Measurements from ENCODE around the gene ITGB8.
"Not testable (repeated sequence)": the region's sequence is repeated elsewhere in the genome, so short reads cannot be mapped to it uniquely, and the experiment has no call there.

Gene ITGB8

DNA sequence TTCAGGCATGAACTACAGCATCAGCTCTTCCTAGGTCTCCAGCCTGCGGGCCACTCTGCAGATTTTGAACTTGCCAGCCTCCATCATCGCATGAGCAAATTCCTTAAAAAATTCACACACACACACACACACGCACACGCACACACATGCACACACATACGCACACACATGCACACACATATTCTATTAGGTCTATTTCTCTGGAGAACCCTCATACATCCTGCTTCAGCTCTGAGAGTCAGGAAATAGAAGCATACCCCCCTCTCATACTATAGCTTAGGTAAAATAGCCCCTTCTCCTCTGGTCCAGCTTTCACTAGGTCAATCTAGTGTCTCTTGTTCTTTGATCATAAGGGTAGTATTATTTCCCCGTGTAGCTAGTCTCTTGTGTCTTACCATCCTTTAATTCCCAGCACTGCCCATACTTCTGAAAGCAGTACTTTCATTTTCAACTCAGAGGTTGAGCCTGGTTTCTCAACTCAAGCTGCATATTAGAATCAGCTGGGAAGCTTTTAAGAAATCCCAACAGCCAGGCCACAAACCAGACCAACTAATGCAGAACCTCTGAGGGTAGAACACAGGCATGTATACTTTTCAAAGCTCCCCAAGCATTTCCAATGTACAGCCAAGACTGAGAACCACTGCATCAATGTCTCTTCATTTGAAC lies 30.9 kb upstream of the ITGB8 start:
- Histone ChIP-seq H3K27ac (ENCODE audit: low read length) (no peak overlapping the region), H4K20me1 (ENCODE audit: insufficient read depth, low read length) (no peaks in the 10 kb centered on the region), H3K9me3 (ENCODE audit: insufficient read depth, low read length, severe bottlenecking) (no peaks in the 10 kb centered on the region), H3K79me2 (ENCODE audit: insufficient read depth, low read length) (no peaks in the 10 kb centered on the region), H3K27me3 (ENCODE audit: insufficient read depth, low read length, poor library complexity) (no peaks in the 10 kb centered on the region), H3K36me3 (ENCODE audit: insufficient read depth, low read length) (no peaks in the 10 kb centered on the region), H3K4me1 (ENCODE audit: insufficient read depth, low read length) (no peaks in the 10 kb centered on the region), H3K4me2 (ENCODE audit: insufficient read depth, low read length) (no peak overlapping the region), H3K9ac (ENCODE audit: low read depth, low read length) (no peak overlapping the region), H2AFZ (ENCODE audit: low read depth, low read length) (no peak overlapping the region), H3K4me3 (ENCODE audit: low read depth in 1 of 2, low read length in 2 of 2) (no peak overlapping the region)
- TF ChIP-seq EZH2 (IDR thresholded peaks at IDR 0.05; ENCODE audit: borderline replicate concordance, low read depth, low read length, severe bottlenecking), result no peak
- TF ChIP-seq, protein P1, sequence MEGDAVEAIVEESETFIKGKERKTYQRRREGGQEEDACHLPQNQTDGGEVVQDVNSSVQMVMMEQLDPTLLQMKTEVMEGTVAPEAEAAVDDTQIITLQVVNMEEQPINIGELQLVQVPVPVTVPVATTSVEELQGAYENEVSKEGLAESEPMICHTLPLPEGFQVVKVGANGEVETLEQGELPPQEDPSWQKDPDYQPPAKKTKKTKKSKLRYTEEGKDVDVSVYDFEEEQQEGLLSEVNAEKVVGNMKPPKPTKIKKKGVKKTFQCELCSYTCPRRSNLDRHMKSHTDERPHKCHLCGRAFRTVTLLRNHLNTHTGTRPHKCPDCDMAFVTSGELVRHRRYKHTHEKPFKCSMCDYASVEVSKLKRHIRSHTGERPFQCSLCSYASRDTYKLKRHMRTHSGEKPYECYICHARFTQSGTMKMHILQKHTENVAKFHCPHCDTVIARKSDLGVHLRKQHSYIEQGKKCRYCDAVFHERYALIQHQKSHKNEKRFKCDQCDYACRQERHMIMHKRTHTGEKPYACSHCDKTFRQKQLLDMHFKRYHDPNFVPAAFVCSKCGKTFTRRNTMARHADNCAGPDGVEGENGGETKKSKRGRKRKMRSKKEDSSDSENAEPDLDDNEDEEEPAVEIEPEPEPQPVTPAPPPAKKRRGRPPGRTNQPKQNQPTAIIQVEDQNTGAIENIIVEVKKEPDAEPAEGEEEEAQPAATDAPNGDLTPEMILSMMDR (IDR thresholded peaks at IDR 0.05; ENCODE audit: borderline replicate concordance, extremely low read depth, low read length, poor library complexity, severe bottlenecking), result no peak
- DNase-seq (no peak), ATAC-seq (ENCODE audit: insufficient read depth, low read depth) (no peak)

GRCh38 chr7:20301311-20301939 lies 29.3 kb upstream of the ITGB8 start:
- no peak for TF ChIP-seq EZH2 (IDR thresholded peaks at IDR 0.05; ENCODE audit: borderline replicate concordance, low read depth, low read length, severe bottlenecking)
- TF ChIP-seq, protein P1 (IDR thresholded peaks at IDR 0.05; ENCODE audit: borderline replicate concordance, extremely low read depth, low read length, poor library complexity, severe bottlenecking), result no peak
- Histone ChIP-seq H3K9me3 (ENCODE audit: insufficient read depth, low read length, severe bottlenecking) (no peaks in the 10 kb centered on the region), H3K9ac (ENCODE audit: low read depth, low read length) (no peak overlapping the region), H3K36me3 (ENCODE audit: insufficient read depth, low read length) (no peaks in the 10 kb centered on the region), H3K4me3 (ENCODE audit: low read depth in 1 of 2, low read length in 2 of 2) (no peak overlapping the region), H3K27ac (ENCODE audit: low read length) (no peak overlapping the region), H3K79me2 (ENCODE audit: insufficient read depth, low read length) (no peaks in the 10 kb centered on the region), H3K4me2 (ENCODE audit: insufficient read depth, low read length) (no peak overlapping the region), H4K20me1 (ENCODE audit: insufficient read depth, low read length) (no peaks in the 10 kb centered on the region), H3K4me1 (ENCODE audit: insufficient read depth, low read length) (no peaks in the 10 kb centered on the region), H3K27me3 (ENCODE audit: insufficient read depth, low read length, poor library complexity) (no peaks in the 10 kb centered on the region), H2AFZ (ENCODE audit: low read depth, low read length) (no peak overlapping the region)
- no peak for ATAC-seq (ENCODE audit: insufficient read depth, low read depth)
- no peak for DNase-seq

- not testable (repeated sequence) for H3K4me1 ChIP-seq (ENCODE audit: insufficient read depth, low read length); ATAC-seq (ENCODE audit: insufficient read depth, low read depth); H3K9ac ChIP-seq (ENCODE audit: low read depth, low read length); H3K9me3 ChIP-seq (ENCODE audit: insufficient read depth, low read length, severe bottlenecking); H3K4me3 ChIP-seq (ENCODE audit: low read depth in 1 of 2, low read length in 2 of 2); H3K27ac ChIP-seq (ENCODE audit: low read length); H4K20me1 ChIP-seq (ENCODE audit: insufficient read depth, low read length); DNase-seq; H2AFZ ChIP-seq (ENCODE audit: low read depth, low read length); H3K4me2 ChIP-seq (ENCODE audit: insufficient read depth, low read length); H3K27me3 ChIP-seq (ENCODE audit: insufficient read depth, low read length, poor library complexity); H3K79me2 ChIP-seq (ENCODE audit: insufficient read depth, low read length); H3K36me3 ChIP-seq (ENCODE audit: insufficient read depth, low read length)
Observed at GRCh38 chr7:20302300-20302699, 28.4 kb upstream of the ITGB8 start.

- no peak overlapping the region for H3K4me3 ChIP-seq (ENCODE audit: low read depth in 1 of 2, low read length in 2 of 2)
- H3K27me3 ChIP-seq (ENCODE audit: insufficient read depth, low read length, poor library complexity), result no peaks in the 10 kb centered on the region
- no peaks in the 10 kb centered on the region for H3K79me2 ChIP-seq (ENCODE audit: insufficient read depth, low read length)
- no peak overlapping the region for H3K27ac ChIP-seq (ENCODE audit: low read length)
- no peaks in the 10 kb centered on the region for H3K9me3 ChIP-seq (ENCODE audit: insufficient read depth, low read length, severe bottlenecking)
- H3K4me2 ChIP-seq (ENCODE audit: insufficient read depth, low read length), result no peak overlapping the region
- H4K20me1 ChIP-seq (ENCODE audit: insufficient read depth, low read length), result no peaks in the 10 kb centered on the region
- H3K4me1 ChIP-seq (ENCODE audit: insufficient read depth, low read length), result no peaks in the 10 kb centered on the region
- H3K9ac ChIP-seq (ENCODE audit: low read depth, low read length), result no peak overlapping the region
- no peak for ATAC-seq (ENCODE audit: insufficient read depth, low read depth)
- TF ChIP-seq EZH2 (IDR thresholded peaks at IDR 0.05; ENCODE audit: borderline replicate concordance, low read depth, low read length, severe bottlenecking), result no peak
- TF ChIP-seq, protein P1 (IDR thresholded peaks at IDR 0.05; ENCODE audit: borderline replicate concordance, extremely low read depth, low read length, poor library complexity, severe bottlenecking), result no peak
- DNase-seq, result no peak
- no peak overlapping the region for H2AFZ ChIP-seq (ENCODE audit: low read depth, low read length)
- no peaks in the 10 kb centered on the region for H3K36me3 ChIP-seq (ENCODE audit: insufficient read depth, low read length)
Observed at GRCh38 chr7:20302891-20303290, 27.8 kb upstream of the ITGB8 start.

All from DND-41 (cell line).